GM12878 (cell line): Measurements from ENCODE around the gene SNX19. TPM values are rescaled to one million over a fixed set of nuclear protein-coding genes. Genes with fewer than 3 reads are reported as not detected.

ENCODE experiments used
- ATAC-seq: fragments of 200-7000 bp; cut with Tn5 transposase; 3 replicates; pipeline ENCODE4 v1.9.1; 2020; ENCODE audit warnings: mild to moderate bottlenecking, moderate library complexity
- BruUV-seq: library from RNA; stranded (reverse); fragments of 400-500 nt; replicated peaks from 2 replicates; lab custom pipeline; 2021; lab: Mats Ljungman, UMichigan
- CTCF ChIA-PET: fragments of 300-600 bp; sonication (Branson Sonifier 250); formaldehyde crosslinking; extraction: SDS; loops from one replicate; lab custom pipeline; 2021; ENCODE audit warnings: inconsistent platforms; lab: Yijun Ruan, JAX
- POLR2A ChIA-PET: fragments of 350-600 bp; formaldehyde crosslinking; extraction: SDS; loops from one replicate; lab custom pipeline; 2021; ENCODE audit warnings: inconsistent platforms; lab: Charles Lee
- RAD21 ChIA-PET: fragments of 300-600 bp; sonication (Branson Sonifier 250); formaldehyde crosslinking; loops from one replicate; lab custom pipeline; 2023; ENCODE audit warnings: antibody characterized with exemption; ENCODE audit not compliant: unreplicated experiment; lab: Charles Lee
- SMC1A ChIA-PET: fragments of 300-600 bp; sonication (Branson Sonifier 250); formaldehyde crosslinking; loops from one replicate; lab custom pipeline; 2023; ENCODE audit not compliant: unreplicated experiment, uncharacterized antibody; lab: Charles Lee
- DNase-seq: peaks from one replicate; pipeline ENCODE4 v3.0.0-alpha.2; 2011; ENCODE audit warnings: low read depth, low spot score
- FAIRE-seq: peaks from 3 replicates; lab custom pipeline; 2011; peaks lifted over from hg19 to GRCh38; lab: Jason Lieb, UNC
- H2AFZ ChIP-seq: 2 replicates; pipeline ENCODE4 v1.6.0; 2011; ENCODE audit warnings: low read depth, low read length, control low read depth; ENCODE audit not compliant: control insufficient read depth
- H3K27ac ChIP-seq: 2 replicates; pipeline ENCODE4 v1.5.1; 2011; ENCODE audit warnings: control low read depth; ENCODE audit not compliant: control insufficient read depth, insufficient read depth
- H3K27me3 ChIP-seq, 2 experiments: replicated peaks in 1 of 2; 2 replicates each; pipeline versions ENCODE4 v1.6.0 to v1.6.1; 2011; ENCODE audit warnings: low read length in 1 of 2; ENCODE audit not compliant: control insufficient read depth in 2 of 2, insufficient read depth in 2 of 2
- H3K36me3 ChIP-seq, 2 experiments: 2 replicates each; pipeline ENCODE4 v1.5.1; 2011; ENCODE audit warnings: low read length in 1 of 2; ENCODE audit not compliant: control insufficient read depth in 2 of 2, insufficient read depth in 2 of 2
- H3K4me1 ChIP-seq: 2 replicates; pipeline ENCODE4 v1.6.1; 2011; ENCODE audit warnings: mild to moderate bottlenecking, low read length, moderate library complexity, mixed read lengths; ENCODE audit not compliant: control insufficient read depth, insufficient read depth
- H3K4me2 ChIP-seq: 2 replicates; pipeline ENCODE4 v1.6.0; 2011; ENCODE audit warnings: control low read depth; ENCODE audit not compliant: control insufficient read depth, insufficient read depth
- H3K4me3 ChIP-seq: fragments of 200-600 bp; sonication (generic); 2 replicates; pipeline ENCODE4 v1.5.1; 2016
- H3K79me2 ChIP-seq: 2 replicates; pipeline ENCODE4 v1.6.0; 2011; ENCODE audit warnings: low read length; ENCODE audit not compliant: control insufficient read depth, insufficient read depth
- H3K9ac ChIP-seq: 2 replicates; pipeline ENCODE4 v1.8.0; 2011; ENCODE audit warnings: low read length, control low read depth, mixed read lengths; ENCODE audit not compliant: control insufficient read depth, insufficient read depth
- H3K9me3 ChIP-seq: replicated peaks from 3 replicates; pipeline ENCODE4 v1.5.1; 2011; ENCODE audit warnings: mild to moderate bottlenecking, low read length; ENCODE audit not compliant: control insufficient read depth, insufficient read depth
- H4K20me1 ChIP-seq: 2 replicates; pipeline ENCODE4 v1.6.0; 2011; ENCODE audit not compliant: control insufficient read depth, insufficient read depth
- CEBPB ChIP-seq, 2 experiments: fragments of 150-350 bp in 1 of 2; IDR thresholded peaks; 2 replicates each; pipeline ENCODE4 v1.6.1; 2012 to 2014; ENCODE audit warnings: low read depth in 2 of 2, low read length in 2 of 2, borderline replicate concordance in 1 of 2, inconsistent platforms in 1 of 2
- CHD1 ChIP-seq: IDR thresholded peaks from 2 replicates; pipeline ENCODE4 v1.6.1; 2012; ENCODE audit warnings: low read depth, low read length, improper control_type of control experiment
- CREB1 ChIP-seq: IDR thresholded peaks from 2 replicates; pipeline ENCODE4 v1.6.1; 2012; ENCODE audit warnings: low read depth, mild to moderate bottlenecking, inconsistent platforms
- ELK1 ChIP-seq: IDR thresholded peaks from 2 replicates; pipeline ENCODE4 v1.6.1; 2012; ENCODE audit warnings: low read depth, low read length, improper control_type of control experiment
- FOXK2 ChIP-seq: fragments of 450-650 bp; IDR thresholded peaks from 2 replicates; pipeline ENCODE4 v1.6.1; 2017; ENCODE audit warnings: mild to moderate bottlenecking, moderate library complexity
- GABPA ChIP-seq: IDR thresholded peaks from 2 replicates; pipeline ENCODE4 v1.6.1; 2014; ENCODE audit warnings: antibody characterized with exemption, low read depth, mild to moderate bottlenecking, inconsistent platforms
- HCFC1 ChIP-seq: fragments of 150-350 bp; IDR thresholded peaks from 2 replicates; pipeline ENCODE4 v1.6.1; 2014; ENCODE audit warnings: low read length
- HDAC6 ChIP-seq: fragments of 200-600 bp; sonication (generic); IDR thresholded peaks from one replicate; pipeline ENCODE4 v1.8.0; 2017; ENCODE audit warnings: antibody characterized with exemption; ENCODE audit not compliant: unreplicated experiment
- JUNB ChIP-seq: IDR thresholded peaks from 2 replicates; pipeline ENCODE4 v1.6.1; 2016; ENCODE audit warnings: antibody characterized with exemption, mild to moderate bottlenecking
- JUND ChIP-seq: IDR thresholded peaks from 2 replicates; pipeline ENCODE4 v1.6.1; 2012; ENCODE audit warnings: low read depth, mild to moderate bottlenecking, low read length, improper control_type of control experiment, moderate library complexity
- LARP7 ChIP-seq: fragments of 450-650 bp; IDR thresholded peaks from 2 replicates; pipeline ENCODE4 v1.6.1; 2017; ENCODE audit warnings: mild to moderate bottlenecking
- MAX ChIP-seq: IDR thresholded peaks from 2 replicates; pipeline ENCODE4 v1.6.1; 2012; ENCODE audit warnings: low read depth, low read length, improper control_type of control experiment
- MLLT1 ChIP-seq: fragments of 450-650 bp; IDR thresholded peaks from 2 replicates; pipeline ENCODE4 v1.6.1; 2016; ENCODE audit warnings: mild to moderate bottlenecking
- MTA3 ChIP-seq: IDR thresholded peaks from 2 replicates; pipeline ENCODE4 v1.6.1; 2012; ENCODE audit warnings: low read length, inconsistent platforms, borderline replicate concordance
- MYB ChIP-seq: fragments of 150-350 bp; IDR thresholded peaks from 2 replicates; pipeline ENCODE4 v1.6.1; 2014; ENCODE audit warnings: mild to moderate bottlenecking, low read depth, low read length, borderline replicate concordance
- NFIC ChIP-seq: IDR thresholded peaks from 2 replicates; pipeline ENCODE4 v1.6.1; 2012; ENCODE audit warnings: low read depth, mild to moderate bottlenecking, inconsistent platforms, low read length, moderate library complexity
- NFYA ChIP-seq: IDR thresholded peaks from 2 replicates; pipeline ENCODE4 v1.6.1; 2011; ENCODE audit warnings: low read depth, mild to moderate bottlenecking, low read length, improper control_type of control experiment, borderline replicate concordance
- PAX8 ChIP-seq: fragments of 450-650 bp; IDR thresholded peaks from 2 replicates; pipeline ENCODE4 v1.6.1; 2017; ENCODE audit warnings: mild to moderate bottlenecking, moderate library complexity
- POLR2AphosphoS2 ChIP-seq: IDR thresholded peaks from 2 replicates; pipeline ENCODE4 v1.6.1; 2011; ENCODE audit warnings: low read depth, mild to moderate bottlenecking, low read length, improper control_type of control experiment, moderate library complexity
- RCOR1 ChIP-seq: conservative IDR thresholded peaks from 2 replicates; pipeline ENCODE4 v1.6.1; 2012; ENCODE audit warnings: low read depth, low read length, improper control_type of control experiment
- SIN3A ChIP-seq: IDR thresholded peaks from 2 replicates; pipeline ENCODE4 v1.6.1; 2012; ENCODE audit warnings: low read depth, low read length, improper control_type of control experiment
- STAT3 ChIP-seq: IDR thresholded peaks from 2 replicates; pipeline ENCODE4 v1.6.1; 2011; ENCODE audit warnings: low read depth, low read length, improper control_type of control experiment
- WRNIP1 ChIP-seq: IDR thresholded peaks from 2 replicates; pipeline ENCODE4 v1.6.1; 2011; ENCODE audit warnings: low read depth, low read length, improper control_type of control experiment, borderline replicate concordance
- ZBED1 ChIP-seq: IDR thresholded peaks from 2 replicates; pipeline ENCODE4 v1.6.1; 2016; ENCODE audit warnings: borderline replicate concordance
- ZNF274 ChIP-seq: IDR thresholded peaks from one replicate; pipeline ENCODE4 v1.8.0; 2011; ENCODE audit not compliant: insufficient read length, insufficient read depth
- ZNF622 ChIP-seq: fragments of 450-650 bp; IDR thresholded peaks from 2 replicates; pipeline ENCODE4 v1.6.1; 2017; ENCODE audit warnings: mild to moderate bottlenecking, inconsistent platforms
- ZSCAN29 ChIP-seq: fragments of 450-650 bp; IDR thresholded peaks from 2 replicates; pipeline ENCODE4 v1.6.1; 2017; ENCODE audit warnings: mild to moderate bottlenecking, moderate library complexity
- WGBS: methylation state at CpG from one replicate; pipeline ENCODE4 v1.1.6; 2016; ENCODE audit warnings: low lambda C conversion rate; ENCODE audit not compliant: insufficient replicate concordance, insufficient coverage; ENCODE audit errors: missing lambda C conversion rate; 5-methylcytosine and 5-hydroxymethylcytosine counted together
- in situ Hi-C: fragments of 300-500 bp; cut with MboI; formaldehyde crosslinking; loops from 9 replicates; pipeline ENCODE4 v1.14.3; 2018; ENCODE audit warnings: mixed read lengths
- intact Hi-C: fragments of 100-400 bp; cut with micrococcal nuclease; formaldehyde crosslinking; loops from one replicate; pipeline ENCODE4 v1.14.2; 2022; ENCODE audit not compliant: unreplicated experiment
- polyA plus RNA-seq, 11 experiments: library from polyadenylated mRNA; depleted of rRNA in 4 of 11; unstranded in 6 of 11; stranded (reverse) in 5 of 11; fragments of >200 nt; fragmentation: Nextera tagmentation in 4 of 11; fragmentation: Illumina TruSeq in 1 of 11; extraction: Ambion mirVana in 4 of 11; extraction: Trizol in 1 of 11; gene quantifications; 1 replicate in 1 of 11; 2 replicates in 10 of 11; pipeline versions ENCODE4 v1.2.1 to v1.2.3, GENCODE V29; 2011 to 2016; ENCODE audit warnings: inconsistent platforms in 2 of 11, missing spikeins in 2 of 11, low read depth in 1 of 11
- total RNA-seq, 4 experiments: library from RNA; depleted of rRNA in 3 of 4; stranded (reverse); fragments of >200 nt in 3 of 4; fragmentation: Illumina TruSeq in 1 of 4; extraction: Trizol in 1 of 4; gene quantifications; 2 replicates each; pipeline versions ENCODE4 v1.2.1 to v1.2.3, GENCODE V29; 2013 to 2021

SNX19 gene
- total and polyA plus RNA-seq, 10 of the 15 experiments (the other 5 are each of a cell fraction or from before 2014, with no cell fraction given): 3.0 to 46.9 (median 30.4) TPM

GRCh38 chr11:130873761-130874160, 42.5 kb downstream of the SNX19 start (continued):
- TF ChIP-seq GABPA: no peak
- TF ChIP-seq ZBED1: no peak
- TF ChIP-seq PAX8: no peak
- TF ChIP-seq NFIC: no peak
- no peak for TF ChIP-seq ZSCAN29
- TF ChIP-seq ZNF274: no peak
- TF ChIP-seq WRNIP1: no peak
- no peak for TF ChIP-seq SIN3A

- no peak overlapping the region for H3K4me3 ChIP-seq
- BruUV-seq: no TSS peak
- POLR2A ChIA-PET: no interaction called here
- ATAC-seq: no peak
- DNase-seq: no peak
- CTCF ChIA-PET: no interaction called here
- no peaks in the 10 kb centered on the region for H3K79me2 ChIP-seq
- H3K4me1 ChIP-seq: no peaks in the 10 kb centered on the region
- no peaks in the 10 kb centered on the region for H3K9me3 ChIP-seq
- intact Hi-C loops (no loop called here), in situ Hi-C loops (no loop called here)
- no peak overlapping the region for H3K4me2 ChIP-seq
- no peak overlapping the region for H3K9ac ChIP-seq
- H4K20me1 ChIP-seq: no peaks in the 10 kb centered on the region
- H3K27ac ChIP-seq: no peak overlapping the region
- TF ChIP-seq MYB (no peak), CEBPB (IDR thresholded peaks at IDR 0.05; ENCODE audit: borderline replicate concordance in 1 of 2, low read depth in 2 of 2, low read length in 2 of 2) (no peak), JUND (no peak), ELK1 (no peak), RCOR1 (no peak), MLLT1 (no peak), POLR2AphosphoS2 (no peak), FOXK2 (no peak), MTA3 (no peak), MAX (no peak), CHD1 (no peak), HDAC6 (no peak), NFYA (no peak), LARP7 (no peak), JUNB (no peak), HCFC1 (no peak), CREB1 (no peak), STAT3 (no peak), ZNF622 (no peak)
- no peaks in the 10 kb centered on the region for H3K27me3 ChIP-seq
- peaks cover 0 to 19% of the 10 kb centered on the region in 2 experiments; a peak in 2 of 4 replicates for H3K36me3 ChIP-seq
- FAIRE-seq: no peak
- SMC1A ChIA-PET: no interaction called here
- 96% methylated on average over 6 of the region's 6 CpGs for WGBS
- RAD21 ChIA-PET: no interaction called here
- H2AFZ ChIP-seq: no peak overlapping the region
Measured at GRCh38 chr11:130872981-130873380, 43.3 kb downstream of the SNX19 start.
